Measurements from ENCODE around the gene LAMP2.
"Not testable (repeated sequence)": the region's sequence is repeated elsewhere in the genome, so short reads cannot be mapped to it uniquely, and the experiment has no call there.

The LAMP2 gene

GRCh38 chrX:120468825-120469525, at the start of gene LAMP2:
TSS of gene LAMP2 (minus strand) at chrX:120469296. CDS start at chrX:120469169, 127 bp downstream.
- peak; percentile 75 to 91 for DNase-seq

- DNase-seq, result no peak
Measured at GRCh38 chrX:120517936-120518335, 48.8 kb upstream of the LAMP2 start.

- peak in 1 of 2 experiments; percentile 38 for DNase-seq
Measured at GRCh38 chrX:120514236-120514635, 45.1 kb upstream of the LAMP2 start.

- DNase-seq, result no peak
Measured at GRCh38 chrX:120512627-120513026, 43.5 kb upstream of the LAMP2 start.

GRCh38 chrX:120512222-120512621, 43.1 kb upstream of the LAMP2 start:
- no peak for DNase-seq

- DNase-seq, result no peak
Measured at GRCh38 chrX:120504569-120504968, 35.5 kb upstream of the LAMP2 start.

GRCh38 chrX:120499301-120500072, 30.4 kb upstream of the LAMP2 start:
- DNase-seq, result no peak

- not testable (repeated sequence) for DNase-seq
Measured at GRCh38 chrX:120490119-120490518, 21.0 kb upstream of the LAMP2 start.

- no peak for DNase-seq
Measured at GRCh38 chrX:120486786-120487185, 17.7 kb upstream of the LAMP2 start.

- DNase-seq, result peak; percentile 86 to 87
Measured at GRCh38 chrX:120485638-120486520, 16.8 kb upstream of the LAMP2 start.

- DNase-seq, result no peak
Measured at GRCh38 chrX:120485315-120485637, 16.2 kb upstream of the LAMP2 start.

- DNase-seq, result no peak
Measured at GRCh38 chrX:120477453-120477852, 8.4 kb upstream of the LAMP2 start.

GRCh38 chrX:120476714-120477113, 7.6 kb upstream of the LAMP2 start:
- DNase-seq, result no peak

- peak in 1 of 2 experiments; percentile 4 for DNase-seq
Measured at GRCh38 chrX:120475447-120475846, 6.4 kb upstream of the LAMP2 start.

- no peak for DNase-seq
Measured at GRCh38 chrX:120474085-120474484, 5.0 kb upstream of the LAMP2 start.

GRCh38 chrX:120469657-120470056, 561 bp upstream of the LAMP2 start:
- not testable (repeated sequence) for DNase-seq

- DNase-seq, result no peak
Measured at GRCh38 chrX:120468479-120468824, 644 bp downstream of the LAMP2 start.

GRCh38 chrX:120468071-120468470, 1.0 kb downstream of the LAMP2 start:
- DNase-seq, result no peak

- no peak for DNase-seq
Measured at GRCh38 chrX:120464411-120464810, 4.7 kb downstream of the LAMP2 start.

- no peak for DNase-seq
Measured at GRCh38 chrX:120463241-120463640, 5.9 kb downstream of the LAMP2 start.

GRCh38 chrX:120462370-120462769, 6.7 kb downstream of the LAMP2 start:
- no peak for DNase-seq

GRCh38 chrX:120459309-120459708, 9.8 kb downstream of the LAMP2 start:
- no peak for DNase-seq

- peak; percentile 2 to 21 for DNase-seq
Measured at GRCh38 chrX:120457766-120458180, 11.3 kb downstream of the LAMP2 start.

- no peak for DNase-seq
Measured at GRCh38 chrX:120456973-120457372, 12.1 kb downstream of the LAMP2 start.
